Upper lobe of left lung (tissue), 4 donors: ENCODE data around the gene APPBP2.

Source experiments
- EP300 ChIP-seq, 4 donors: sonication (generic); formaldehyde crosslinking; IDR thresholded peaks; one replicate each; pipeline ENCODE4 v1.5.1; 2017; ENCODE audit warnings: antibody characterized with exemption in 4 of 4, control low read depth in 2 of 4
- POLR2AphosphoS5 ChIP-seq, 2 donors: sonication (generic); formaldehyde crosslinking; IDR thresholded peaks; one replicate each; pipeline ENCODE4 v1.5.1; 2017; ENCODE audit warnings: antibody characterized with exemption in 2 of 2
- TF ChIP-seq, protein P1 (sequence below), 6 experiments: fragments of 450-650 bp in 4 of 6; fragments of 200-600 bp in 2 of 6; sonication (generic) in 2 of 6; IDR thresholded peaks; one replicate each; pipeline ENCODE4 v1.5.1; 2016 to 2019; ENCODE audit warnings: antibody characterized with exemption in 6 of 6

- TF ChIP-seq, protein P1, sequence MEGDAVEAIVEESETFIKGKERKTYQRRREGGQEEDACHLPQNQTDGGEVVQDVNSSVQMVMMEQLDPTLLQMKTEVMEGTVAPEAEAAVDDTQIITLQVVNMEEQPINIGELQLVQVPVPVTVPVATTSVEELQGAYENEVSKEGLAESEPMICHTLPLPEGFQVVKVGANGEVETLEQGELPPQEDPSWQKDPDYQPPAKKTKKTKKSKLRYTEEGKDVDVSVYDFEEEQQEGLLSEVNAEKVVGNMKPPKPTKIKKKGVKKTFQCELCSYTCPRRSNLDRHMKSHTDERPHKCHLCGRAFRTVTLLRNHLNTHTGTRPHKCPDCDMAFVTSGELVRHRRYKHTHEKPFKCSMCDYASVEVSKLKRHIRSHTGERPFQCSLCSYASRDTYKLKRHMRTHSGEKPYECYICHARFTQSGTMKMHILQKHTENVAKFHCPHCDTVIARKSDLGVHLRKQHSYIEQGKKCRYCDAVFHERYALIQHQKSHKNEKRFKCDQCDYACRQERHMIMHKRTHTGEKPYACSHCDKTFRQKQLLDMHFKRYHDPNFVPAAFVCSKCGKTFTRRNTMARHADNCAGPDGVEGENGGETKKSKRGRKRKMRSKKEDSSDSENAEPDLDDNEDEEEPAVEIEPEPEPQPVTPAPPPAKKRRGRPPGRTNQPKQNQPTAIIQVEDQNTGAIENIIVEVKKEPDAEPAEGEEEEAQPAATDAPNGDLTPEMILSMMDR (IDR thresholded peaks at IDR 0.05) = no peak
- TF ChIP-seq POLR2AphosphoS5 (IDR thresholded peaks at IDR 0.05) (no peak), EP300 (IDR thresholded peaks at IDR 0.05) (no peak)
Observed at GRCh38 chr17:60401819-60402218, 124.2 kb downstream of the APPBP2 start.
